GM23338 (cell line): ENCODE measurements around the gene ROCK2. TPM values are rescaled to one million over a fixed set of nuclear protein-coding genes. Genes with fewer than 3 reads are reported as not detected.

ENCODE experiments used
- ATAC-seq: fragments of 200-7000 bp; cut with Tn5 transposase; 3 replicates; pipeline ENCODE4 v1.9.1; 2020
- DNase-seq: peaks from one replicate; pipeline ENCODE4 v3.0.0-alpha.2; 2015; ENCODE audit warnings: low spot score
- H2AFZ ChIP-seq: fragments of 200-600 bp; sonication (generic); 2 replicates; pipeline ENCODE4 v1.8.0; 2016; ENCODE audit warnings: antibody characterized with exemption, mild to moderate bottlenecking, moderate library complexity
- H3F3A ChIP-seq: fragments of 200-600 bp; sonication (generic); replicated peaks from 2 replicates; pipeline ENCODE4 v1.8.0; 2017; ENCODE audit warnings: antibody characterized with exemption, mixed run types, low read depth
- H3K27ac ChIP-seq: fragments of 200-600 bp; sonication (generic); 2 replicates; pipeline ENCODE4 v1.6.1; 2016; ENCODE audit warnings: low read depth
- H3K27me3 ChIP-seq: fragments of 200-600 bp; sonication (generic); 2 replicates; pipeline ENCODE4 v1.8.0; 2016; ENCODE audit warnings: mild to moderate bottlenecking, mixed run types, moderate library complexity; ENCODE audit not compliant: insufficient read depth
- H3K36me3 ChIP-seq: fragments of 200-600 bp; sonication (generic); 2 replicates; pipeline ENCODE4 v1.8.0; 2016; ENCODE audit warnings: mild to moderate bottlenecking; ENCODE audit not compliant: insufficient read depth
- H3K4me1 ChIP-seq: fragments of 200-600 bp; sonication (generic); 2 replicates; pipeline ENCODE4 v1.8.0; 2016; ENCODE audit warnings: mild to moderate bottlenecking, moderate library complexity; ENCODE audit not compliant: insufficient read depth
- H3K4me2 ChIP-seq: fragments of 200-600 bp; sonication (generic); 2 replicates; pipeline ENCODE4 v1.7.1; 2017; ENCODE audit warnings: mixed run types
- H3K4me3 ChIP-seq: fragments of 200-600 bp; sonication (generic); 2 replicates; pipeline ENCODE4 v1.6.1; 2016; ENCODE audit warnings: mixed run types
- H3K79me2 ChIP-seq: fragments of 200-600 bp; sonication (generic); replicated peaks from 2 replicates; pipeline ENCODE4 v1.8.0; 2017; ENCODE audit warnings: mild to moderate bottlenecking; ENCODE audit not compliant: insufficient read depth
- H3K9me2 ChIP-seq: fragments of 200-600 bp; sonication (generic); 2 replicates; pipeline ENCODE4 v1.8.0; 2017; ENCODE audit not compliant: insufficient read depth
- H4K20me1 ChIP-seq: fragments of 200-600 bp; sonication (generic); replicated peaks from 2 replicates; pipeline ENCODE4 v1.8.0; 2017; ENCODE audit warnings: mild to moderate bottlenecking; ENCODE audit not compliant: insufficient read depth
- H3K27ac Mint-ChIP-seq: 2 replicates; pipeline ENCODE4 v1.8.0; 2020; ENCODE audit warnings: inconsistent platforms, mild to moderate bottlenecking, moderate library complexity, mixed read lengths
- H3K27me3 Mint-ChIP-seq: 3 replicates; pipeline ENCODE4 v1.8.0; 2022; ENCODE audit warnings: low read depth, mild to moderate bottlenecking, moderate library complexity, mixed read lengths, inconsistent platforms; ENCODE audit not compliant: insufficient read depth, poor library complexity
- H3K36me3 Mint-ChIP-seq: 3 replicates; pipeline ENCODE4 v1.8.0; 2021; ENCODE audit warnings: low read depth, mild to moderate bottlenecking, inconsistent platforms, moderate library complexity, mixed read lengths
- H3K4me1 Mint-ChIP-seq: 3 replicates; pipeline ENCODE4 v1.8.0; 2020; ENCODE audit warnings: mild to moderate bottlenecking, inconsistent platforms, mixed read lengths
- H3K4me3 Mint-ChIP-seq: 3 replicates; pipeline ENCODE4 v1.8.0; 2021; ENCODE audit warnings: moderate library complexity, mild to moderate bottlenecking, inconsistent platforms, mixed read lengths
- H3K9me3 Mint-ChIP-seq: 3 replicates; pipeline ENCODE4 v1.8.0; 2020; ENCODE audit warnings: moderate library complexity, mild to moderate bottlenecking, inconsistent platforms, mixed read lengths
- CTCF ChIP-seq, 2 experiments: fragments of 200-600 bp in 1 of 2; sonication (generic) in 1 of 2; conservative IDR thresholded peaks; 2 replicates each; pipeline versions ENCODE4 v1.5.1 to v1.6.1; 2016 to 2017; ENCODE audit warnings: antibody characterized with exemption in 2 of 2, low read depth in 2 of 2, mild to moderate bottlenecking in 2 of 2, moderate library complexity in 1 of 2
- EZH2 ChIP-seq: fragments of 200-600 bp; sonication (generic); IDR thresholded peaks from one replicate; pipeline ENCODE4 v1.8.0; 2017; ENCODE audit warnings: antibody characterized with exemption, mild to moderate bottlenecking, low read depth; ENCODE audit not compliant: unreplicated experiment
- EZH2phosphoT487 ChIP-seq: fragments of 200-600 bp; sonication (generic); IDR thresholded peaks from one replicate; pipeline ENCODE4 v1.8.1; 2018; ENCODE audit warnings: antibody characterized with exemption; ENCODE audit not compliant: unreplicated experiment
- JUNB ChIP-seq: IDR thresholded peaks from one replicate; pipeline ENCODE4 v1.6.1; 2016; ENCODE audit warnings: antibody characterized with exemption; ENCODE audit not compliant: unreplicated experiment
- NANOG ChIP-seq: IDR thresholded peaks from 2 replicates; pipeline ENCODE4 v1.6.1; 2016; ENCODE audit warnings: antibody characterized with exemption, borderline replicate concordance
- STAT1 ChIP-seq: IDR thresholded peaks from one replicate; pipeline ENCODE4 v1.6.1; 2016; ENCODE audit warnings: antibody characterized with exemption; ENCODE audit not compliant: unreplicated experiment
- ZNF462 ChIP-seq: fragments of 250-450 bp; sonication (Bioruptor Pico); IDR thresholded peaks from 2 replicates; pipeline ENCODE4 v1.5.0; 2020; ENCODE audit warnings: mild to moderate bottlenecking, moderate library complexity
- polyA plus RNA-seq: library from polyadenylated mRNA; unstranded; fragments of >200 nt; fragmentation: Nextera tagmentation; extraction: Ambion mirVana; gene quantifications from 2 replicates; pipeline ENCODE4 v1.2.1, GENCODE V29; 2016
- total RNA-seq: library from RNA; depleted of rRNA; stranded (reverse); fragments of >200 nt; shearing (Covaris generic); gene quantifications from 2 replicates; pipeline ENCODE4 v1.2.3, GENCODE V29; 2014

ROCK2 gene
- total and polyA plus RNA-seq, 2 experiments from 2014 or later: 16.4 to 28.0 TPM

GRCh38 chr2:11158916-11159573 lies 185.4 kb downstream of the ROCK2 start (continued):
- TF ChIP-seq ZNF462 (CRISPR knock-in tag) (no peak), EZH2phosphoT487 (no peak), JUNB (no peak), STAT1 (no peak), CTCF (conservative IDR thresholded peaks at IDR 0.05; ENCODE audit: low read depth in 2 of 2) (no peak), NANOG (no peak)

GRCh38 chr2:11157731-11158130 lies 186.7 kb downstream of the ROCK2 start:
- peaks cover 9% of the 10 kb centered on the region for H3K4me1 Mint-ChIP-seq
- no peaks in the 10 kb centered on the region; the same call in 1 of the 2 replicates for H3K4me1 ChIP-seq
- no peaks in the 10 kb centered on the region for H4K20me1 ChIP-seq
- no peak overlapping the region for H3K4me3 Mint-ChIP-seq
- no peak overlapping the region for H2AFZ ChIP-seq
- H3K9me3 Mint-ChIP-seq: no peaks in the 10 kb centered on the region; the same call in 1 of the 3 replicates
- no peaks in the 10 kb centered on the region; the same call in 2 of the 3 replicates for H3K36me3 Mint-ChIP-seq
- peaks cover 14% of the 10 kb centered on the region for H3K27me3 Mint-ChIP-seq
- no peak overlapping the region for H3K27ac ChIP-seq
- H3K4me3 ChIP-seq: no peak overlapping the region
- peaks cover 6% of the 10 kb centered on the region; the same call in 1 of the 2 replicates for H3K27me3 ChIP-seq
- ATAC-seq (no peak), DNase-seq (no peak)
- no peak overlapping the region for H3K27ac Mint-ChIP-seq
- peaks cover 14% of the 10 kb centered on the region; the same call in 1 of the 2 replicates for H3F3A ChIP-seq
- no peaks in the 10 kb centered on the region for H3K79me2 ChIP-seq
- H3K4me2 ChIP-seq: no peak overlapping the region
- no peaks in the 10 kb centered on the region for H3K9me2 ChIP-seq
- H3K36me3 ChIP-seq: no peaks in the 10 kb centered on the region
- TF ChIP-seq EZH2 (no peak), ZNF462 (CRISPR knock-in tag) (no peak)
